Hematopoietic multipotent progenitor cell treated with erythropoietin and hydrocortisone succinate and interleukin-3 and kit ligand, for 15 days (in vitro differentiated cells): Measurements from ENCODE around the gene SNAP25.

ENCODE experiments used
- DNase-seq: peaks from one replicate; pipeline ENCODE4 v3.0.0-alpha.2; 2015; ENCODE audit warnings: low spot score

Gene SNAP25

GRCh38 chr20:10332656-10333415 lies 114.2 kb downstream of the SNAP25 start:
- DNase-seq, result no peak

- DNase-seq, result no peak
Observed at GRCh38 chr20:10336959-10337729, 118.5 kb downstream of the SNAP25 start.

- DNase-seq, result no peak
Observed at GRCh38 chr20:10338426-10339180, 120.0 kb downstream of the SNAP25 start.

- DNase-seq, result no peak
Observed at GRCh38 chr20:10339609-10340008, 121.0 kb downstream of the SNAP25 start.

GRCh38 chr20:10342152-10342551 lies 123.5 kb downstream of the SNAP25 start:
- DNase-seq, result no peak

GRCh38 chr20:10344953-10345352 lies 126.3 kb downstream of the SNAP25 start:
- no peak for DNase-seq

GRCh38 chr20:10347086-10347880 lies 128.7 kb downstream of the SNAP25 start:
- no peak for DNase-seq

GRCh38 chr20:10349118-10349517 lies 130.5 kb downstream of the SNAP25 start:
- no peak for DNase-seq

- DNase-seq, result no peak
Observed at GRCh38 chr20:10350188-10350842, 131.7 kb downstream of the SNAP25 start.

- no peak for DNase-seq
Observed at GRCh38 chr20:10352934-10353824, 134.5 kb downstream of the SNAP25 start.

GRCh38 chr20:10356628-10357027 lies 138.0 kb downstream of the SNAP25 start:
- no peak for DNase-seq
